ENCODE measurements around the gene DDX41.

Gene DDX41

DNA sequence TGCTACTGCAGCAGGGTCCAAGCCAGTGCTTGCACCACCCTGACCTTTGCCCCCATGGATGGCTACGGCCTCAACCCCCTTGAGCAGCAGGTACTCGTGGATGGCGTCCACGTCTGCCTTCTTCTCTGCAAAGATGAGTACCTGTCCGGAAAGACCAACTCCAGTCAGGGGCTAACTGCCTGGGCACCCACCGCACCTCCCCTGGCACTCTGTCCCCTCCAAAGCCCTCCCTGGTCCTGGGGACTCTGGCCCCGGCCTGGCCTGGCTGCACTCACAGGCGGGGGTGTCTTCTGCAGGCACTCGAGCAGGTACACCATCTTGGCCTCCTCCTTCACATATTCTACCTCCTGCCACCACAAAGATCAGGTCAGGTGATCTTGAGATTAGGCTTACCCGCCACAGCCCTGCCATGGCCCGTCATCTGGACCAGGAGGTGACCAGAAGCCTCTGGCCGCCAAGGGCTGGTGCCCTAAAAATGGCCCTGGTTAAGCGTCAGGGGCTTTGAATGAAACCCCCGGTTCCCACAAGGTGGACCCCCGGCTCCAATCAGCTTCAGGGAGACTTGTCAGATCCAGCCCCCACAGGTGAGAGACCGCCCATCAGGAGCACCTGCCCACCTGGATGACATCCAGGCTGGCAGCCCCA is 3.9 kb downstream of the DDX41 start:
- no peak for FAIRE-seq

DNA sequence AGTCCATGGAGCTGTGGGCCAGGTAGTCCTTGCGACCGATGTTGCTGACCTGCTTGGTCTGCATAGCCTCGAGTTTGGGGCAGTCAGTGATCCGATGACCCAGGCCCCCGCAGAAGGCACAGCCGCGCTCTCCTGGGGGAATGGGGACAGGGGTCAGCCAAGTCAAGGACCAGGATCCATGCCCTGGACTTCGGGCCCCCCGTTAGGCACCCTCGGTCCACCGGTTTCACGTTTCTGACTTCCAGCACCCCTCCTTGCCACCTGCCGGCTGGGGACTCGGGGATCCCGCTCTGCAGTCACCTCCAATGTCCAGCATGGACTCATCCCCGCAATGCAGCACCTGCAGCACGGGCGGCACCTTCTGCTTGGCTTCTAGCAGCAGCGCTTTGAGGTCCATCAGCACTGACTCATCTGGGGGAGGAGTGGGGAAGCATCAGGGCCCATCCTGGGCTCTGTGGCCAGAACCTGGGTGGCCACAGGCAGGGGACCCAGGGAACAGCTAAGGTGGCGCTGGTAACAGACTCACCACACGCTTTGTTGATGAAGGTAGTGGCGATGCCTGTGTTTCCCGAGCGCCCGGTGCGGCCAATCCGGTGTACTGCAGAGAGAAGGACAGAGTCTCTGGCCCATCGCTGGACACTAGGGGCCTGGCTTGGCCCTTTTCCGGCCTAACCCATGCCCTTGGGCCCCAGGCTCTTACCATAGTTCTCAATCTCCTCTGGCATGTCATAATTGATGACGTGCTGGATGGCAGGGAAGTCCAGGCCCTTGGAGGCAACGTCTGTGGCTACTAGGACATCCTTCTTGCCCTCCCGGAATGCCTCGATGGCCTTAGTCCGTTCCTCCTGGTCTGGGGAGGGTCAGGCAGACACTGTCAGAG is 4.7 kb downstream of the DDX41 start:
- no peak for FAIRE-seq

DNA sequence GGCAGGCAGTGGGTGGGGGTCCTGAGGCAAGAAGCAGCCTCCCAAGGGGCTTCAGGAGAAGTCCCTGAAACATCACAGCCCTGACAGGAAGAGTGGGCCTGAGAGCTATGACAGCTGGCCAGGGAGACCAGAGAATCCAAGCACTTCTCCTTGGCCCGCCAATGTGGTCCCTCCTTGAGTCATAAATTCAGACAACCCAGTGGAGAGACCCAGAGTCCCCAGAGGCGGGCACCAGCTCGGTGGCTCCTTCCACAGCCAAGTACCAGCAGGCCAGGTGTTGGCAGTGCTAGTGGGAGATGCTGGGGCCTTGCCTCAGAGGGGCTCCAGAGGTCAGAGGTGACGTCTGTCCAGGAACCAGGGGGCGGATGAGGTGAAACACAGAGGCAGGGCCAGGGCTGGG is 5.6 kb downstream of the DDX41 start:
- no peak for FAIRE-seq

DNA sequence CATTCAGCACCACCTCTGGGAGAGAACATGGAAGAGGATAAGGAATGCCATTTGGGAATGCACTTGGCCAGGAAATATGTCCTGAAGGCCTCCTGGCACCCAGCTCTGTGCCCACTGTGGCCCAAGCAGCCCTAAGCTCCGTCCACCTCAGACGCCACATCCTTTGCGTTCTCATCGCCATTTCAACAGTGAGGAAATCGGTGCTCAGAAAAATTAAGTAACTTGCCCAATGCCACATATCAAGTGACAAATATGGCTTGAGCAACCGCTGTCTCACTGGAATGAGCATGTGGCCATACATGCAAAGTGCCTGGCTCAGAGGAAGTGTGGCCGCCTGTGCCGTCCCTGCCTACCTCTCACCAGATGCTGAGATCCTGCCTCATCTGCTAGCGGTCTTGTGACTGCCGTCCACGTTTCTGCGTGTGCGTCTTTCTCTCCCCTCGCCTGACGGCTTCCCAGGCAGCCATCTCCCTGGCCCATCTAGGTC is 6.2 kb downstream of the DDX41 start:
- no peak for FAIRE-seq

DNA sequence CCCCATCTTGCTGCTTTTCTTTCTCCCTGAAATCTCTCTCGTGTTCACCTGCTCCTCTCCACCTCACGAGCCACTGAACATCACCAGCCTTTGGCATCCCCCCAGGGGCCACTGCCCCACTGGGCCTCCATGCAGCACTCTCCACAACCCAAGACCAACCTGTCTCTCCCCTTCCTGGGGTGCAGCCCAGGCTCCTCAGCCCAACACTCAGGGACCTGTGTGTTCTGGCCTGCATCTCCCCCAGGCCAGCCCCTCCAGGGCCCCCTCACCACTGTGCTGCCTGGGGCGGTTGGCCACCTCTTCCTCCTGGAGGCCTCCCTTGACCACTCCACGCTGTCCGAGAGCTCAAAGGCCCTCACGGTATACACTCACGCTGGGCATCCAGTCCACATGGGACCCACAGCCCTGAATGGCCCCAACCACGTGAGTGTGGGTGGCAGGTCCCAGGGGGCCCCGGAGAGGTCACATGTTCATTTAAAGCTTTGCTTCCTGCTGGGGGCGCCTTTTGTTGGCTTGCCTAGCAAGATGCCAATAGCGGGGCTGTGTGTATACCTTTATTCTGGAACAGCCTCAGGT is 6.7 kb downstream of the DDX41 start:
- FAIRE-seq = no peak

DNA sequence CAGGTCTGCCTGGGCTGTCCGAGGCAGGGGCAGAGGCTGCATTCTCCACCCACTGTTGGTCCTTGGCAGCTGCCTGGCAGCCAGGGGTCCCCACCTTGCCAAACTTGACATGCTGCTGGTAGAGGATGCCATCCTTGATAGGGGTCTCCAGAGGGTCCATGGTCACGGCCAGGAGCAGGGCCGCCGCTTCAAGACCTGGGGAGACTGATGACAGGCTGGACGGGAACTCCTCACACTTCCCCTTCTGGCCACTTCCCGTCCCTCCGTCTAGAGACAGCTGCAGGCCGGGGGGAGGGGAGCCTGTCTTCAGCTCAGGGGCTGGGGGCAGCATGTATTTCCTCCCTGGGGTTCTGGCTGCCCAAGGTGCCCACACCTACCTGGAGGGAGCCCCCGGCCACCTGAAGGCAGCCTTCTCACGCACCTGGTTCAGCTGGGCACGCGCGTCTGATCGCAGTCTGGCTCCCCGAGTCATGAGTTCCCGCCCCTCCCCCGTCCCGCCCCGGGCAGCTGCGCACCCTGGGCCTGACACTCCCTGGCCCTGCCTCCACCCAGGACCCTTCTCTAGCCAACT is 7.3 kb downstream of the DDX41 start, which contains the start of gene DOK3:
DOK3 (minus strand) TSS at position 446 of the 571 bp plus-strand sequence; CDS start at position 160, 286 bp downstream.
- no peak for FAIRE-seq

DNA sequence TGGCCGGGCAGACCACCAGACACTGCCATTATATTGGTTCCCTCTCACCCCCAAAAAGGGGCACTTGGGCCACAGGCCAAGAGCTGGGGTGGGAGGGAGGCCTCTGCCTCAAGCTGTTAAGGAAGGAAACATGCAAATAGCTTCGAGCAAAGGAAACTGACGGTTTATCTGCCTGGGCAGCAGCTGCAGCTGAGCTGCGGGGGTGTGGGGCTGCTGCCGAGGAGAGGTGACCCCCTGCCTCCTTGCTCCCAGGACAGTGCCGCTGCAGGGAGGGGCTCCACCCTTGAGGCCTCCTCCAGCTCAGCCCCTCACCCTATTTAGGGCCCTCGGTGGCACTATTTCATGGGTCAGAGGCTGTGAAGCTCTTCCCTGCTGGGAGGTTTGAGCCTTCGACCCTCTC is 7.9 kb downstream of the DDX41 start:
- FAIRE-seq = no peak

DNA sequence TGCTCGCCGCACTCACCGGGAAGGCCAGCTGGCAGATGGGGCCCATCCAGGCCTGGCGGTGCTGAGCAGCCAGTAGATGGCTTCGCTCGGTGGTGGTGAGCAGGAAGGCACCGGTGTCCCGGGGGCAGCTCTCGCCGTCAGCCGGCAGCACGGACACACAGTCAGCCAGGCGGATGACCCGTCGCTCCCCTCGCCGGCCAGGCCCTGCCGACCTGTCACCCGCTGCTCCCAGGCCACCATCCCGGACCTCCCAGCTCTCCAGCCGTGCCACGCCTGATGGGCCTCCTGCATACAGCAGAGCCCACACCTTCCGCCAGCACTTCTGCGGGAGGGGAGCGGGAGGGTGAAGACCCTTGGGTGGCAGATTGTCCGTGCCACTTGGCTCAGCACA is 8.5 kb downstream of the DDX41 start:
- no peak for FAIRE-seq

DNA sequence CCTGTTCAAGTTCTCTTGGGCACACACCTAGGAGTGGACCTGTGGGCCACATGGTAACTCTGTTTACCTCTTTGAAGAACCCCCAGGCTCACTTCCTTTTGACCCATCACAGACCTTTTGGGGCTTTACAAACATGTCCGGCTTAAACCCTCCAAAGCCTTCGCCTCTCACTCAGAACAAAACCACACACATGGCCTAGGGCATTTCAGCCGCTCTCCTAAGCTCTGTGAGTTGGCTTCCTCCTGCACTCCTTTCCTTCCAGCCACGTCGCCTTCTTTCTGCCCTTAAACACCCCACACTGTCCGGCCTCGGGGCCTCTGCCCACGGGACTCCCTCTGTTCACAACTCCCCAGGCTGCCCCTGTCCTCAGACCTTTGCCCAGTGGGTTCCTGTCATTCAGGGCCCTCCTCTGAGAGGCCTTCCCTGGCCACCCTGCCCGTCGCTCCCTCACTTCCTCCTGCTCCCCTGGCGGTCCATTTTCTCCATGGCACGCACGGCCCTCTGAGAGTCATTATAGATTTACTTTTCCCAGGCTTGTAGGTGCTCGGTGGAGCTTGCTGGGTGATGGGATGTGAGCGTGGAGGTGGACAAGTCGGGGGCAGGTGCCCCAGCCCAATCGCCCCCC is 9.1 kb downstream of the DDX41 start:
- FAIRE-seq = no peak

DNA sequence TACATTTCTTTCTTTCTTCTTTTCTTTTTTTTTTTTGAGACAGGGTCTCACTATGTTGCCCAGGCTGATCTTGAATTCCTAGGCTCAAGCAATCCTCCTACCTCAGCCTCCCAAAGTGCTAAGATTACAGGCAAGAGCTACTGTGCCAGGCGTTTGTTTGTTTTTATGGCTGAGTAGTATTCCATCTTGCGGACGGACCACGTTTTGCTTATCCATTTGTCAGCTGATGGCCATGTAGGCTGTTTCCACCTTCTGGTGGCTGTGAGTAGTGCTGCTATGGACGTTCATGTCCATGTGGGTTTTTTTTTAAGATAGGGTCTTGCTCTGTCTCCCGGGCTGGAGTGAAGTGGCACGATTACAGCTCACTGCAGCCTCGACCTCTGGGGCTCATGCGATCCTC is 9.6 kb downstream of the DDX41 start:
- no peak for FAIRE-seq

DNA sequence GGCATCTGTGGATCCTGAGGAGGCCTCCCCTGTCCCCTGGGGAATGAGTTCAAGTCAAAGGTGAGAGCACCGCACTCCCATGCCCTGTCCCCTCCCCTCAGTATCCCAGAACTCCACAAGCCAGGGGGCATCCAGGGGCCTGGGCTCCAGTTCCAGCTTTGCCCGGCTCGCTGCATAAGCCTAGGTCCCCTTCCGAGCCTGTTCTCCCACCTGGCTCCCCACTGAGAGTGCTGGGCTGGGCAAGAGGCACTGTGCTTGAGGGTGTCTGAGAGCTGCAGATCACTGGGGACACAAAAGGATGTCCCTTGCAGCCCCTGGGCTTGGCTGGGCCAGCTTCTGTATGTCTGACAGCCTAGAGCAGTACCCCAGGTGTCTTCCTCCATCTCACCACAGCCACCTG is 11.7 kb downstream of the DDX41 start:
- FAIRE-seq = no peak

DNA sequence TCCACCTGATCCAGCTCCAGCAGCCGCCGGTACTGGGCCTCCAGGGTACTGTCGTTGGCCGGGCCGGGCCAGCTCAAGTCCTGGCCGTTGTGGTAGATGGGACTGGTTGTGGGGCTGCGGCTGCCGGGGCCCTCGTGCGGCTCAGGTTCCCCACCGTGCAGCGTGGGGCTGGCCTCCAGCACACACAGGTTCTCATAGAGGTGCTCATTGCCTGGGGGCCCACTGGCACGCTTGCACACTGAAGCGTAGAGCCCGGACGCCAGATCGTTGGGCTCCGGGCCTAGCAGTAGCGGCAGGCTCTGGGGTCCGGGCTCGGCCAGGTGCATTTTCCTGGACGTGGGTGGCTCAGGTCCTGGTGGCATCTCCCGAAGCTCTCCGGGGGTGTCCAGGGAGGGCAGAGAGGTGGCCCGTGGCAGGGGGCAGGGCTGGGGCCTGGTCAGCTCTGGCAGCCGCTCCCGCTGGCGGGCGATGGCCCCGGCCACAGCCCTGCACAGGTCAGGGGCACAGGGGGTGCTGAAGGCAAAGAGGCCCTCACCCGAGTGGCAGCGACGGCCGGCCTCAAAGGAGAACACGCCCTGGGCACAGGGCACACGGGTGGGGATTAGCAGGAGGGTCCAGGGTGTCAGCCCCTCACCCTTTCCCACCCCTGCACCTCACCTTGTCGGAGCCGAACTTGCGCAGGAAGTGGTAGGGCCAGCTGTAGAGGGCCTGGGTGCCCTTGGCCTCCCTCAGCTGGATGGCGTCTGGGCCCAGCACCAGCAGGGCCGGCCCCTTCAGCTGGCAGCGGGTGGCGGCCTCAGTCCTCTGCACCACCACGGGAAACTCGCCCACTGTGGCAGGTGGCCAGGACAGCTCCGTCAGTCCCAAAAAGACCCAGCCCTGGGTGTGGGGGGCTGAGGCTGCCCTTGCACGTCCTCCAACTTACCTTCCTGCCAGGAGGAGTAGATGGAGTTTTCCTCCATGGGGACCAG is 12.4 kb downstream of the DDX41 start:
- FAIRE-seq = no peak

DNA sequence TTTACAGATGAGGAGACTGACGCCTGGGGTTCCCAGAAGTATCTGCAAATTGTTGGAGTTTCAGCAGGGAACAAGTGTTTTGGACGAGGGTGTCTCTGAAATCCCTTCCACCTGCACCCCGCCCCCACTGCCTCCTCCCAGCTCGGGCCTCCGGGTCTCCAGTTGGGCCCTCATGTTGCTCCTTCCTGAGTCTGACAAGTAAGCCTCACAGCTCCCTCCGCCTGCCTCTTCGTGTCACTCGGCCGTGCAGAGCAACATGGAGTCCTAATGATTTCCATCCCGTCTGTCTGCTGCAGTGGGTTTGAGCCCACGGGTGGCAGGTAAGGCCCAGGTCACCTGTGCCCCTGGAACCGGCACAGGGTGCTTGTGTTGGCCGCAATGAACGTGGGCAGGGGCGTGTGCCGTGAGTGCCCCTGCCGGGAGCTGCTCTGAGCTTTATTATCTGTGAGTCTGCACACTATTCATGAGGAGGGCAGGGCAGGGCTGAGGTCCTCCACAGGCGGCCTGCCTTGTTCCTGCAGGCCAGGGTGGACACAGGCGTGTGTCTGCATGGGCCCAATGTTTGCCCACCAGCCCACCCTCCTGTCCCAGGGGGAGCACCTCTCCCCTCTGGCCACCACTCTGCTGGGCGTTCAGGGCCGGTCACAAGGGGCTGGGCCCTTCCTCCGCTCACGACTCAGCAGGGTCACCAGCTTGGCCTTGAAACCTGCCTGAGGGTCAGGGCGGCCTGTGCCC is 13.2 kb downstream of the DDX41 start:
- no peak for FAIRE-seq

DNA sequence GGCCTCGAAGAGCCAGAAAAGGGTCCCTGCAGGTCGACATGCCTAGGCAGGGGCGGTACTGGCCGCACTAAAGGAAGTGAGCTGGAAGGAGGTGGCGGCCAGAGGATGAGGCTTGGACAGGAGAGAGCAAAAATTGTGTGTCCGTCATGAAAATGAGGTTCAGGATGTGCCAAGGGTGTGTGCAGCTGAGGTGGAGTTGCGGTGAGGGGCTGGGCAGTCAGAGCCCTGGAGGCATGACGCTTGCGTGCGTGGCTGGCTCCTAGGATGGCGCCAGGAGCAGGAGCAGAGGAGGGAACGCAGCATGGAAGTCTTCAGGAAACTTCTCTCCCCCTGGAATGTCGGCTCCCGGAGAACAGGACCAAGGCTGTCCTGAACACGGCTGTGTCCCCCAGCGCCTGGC is 13.9 kb downstream of the DDX41 start:
- no peak for FAIRE-seq

DNA sequence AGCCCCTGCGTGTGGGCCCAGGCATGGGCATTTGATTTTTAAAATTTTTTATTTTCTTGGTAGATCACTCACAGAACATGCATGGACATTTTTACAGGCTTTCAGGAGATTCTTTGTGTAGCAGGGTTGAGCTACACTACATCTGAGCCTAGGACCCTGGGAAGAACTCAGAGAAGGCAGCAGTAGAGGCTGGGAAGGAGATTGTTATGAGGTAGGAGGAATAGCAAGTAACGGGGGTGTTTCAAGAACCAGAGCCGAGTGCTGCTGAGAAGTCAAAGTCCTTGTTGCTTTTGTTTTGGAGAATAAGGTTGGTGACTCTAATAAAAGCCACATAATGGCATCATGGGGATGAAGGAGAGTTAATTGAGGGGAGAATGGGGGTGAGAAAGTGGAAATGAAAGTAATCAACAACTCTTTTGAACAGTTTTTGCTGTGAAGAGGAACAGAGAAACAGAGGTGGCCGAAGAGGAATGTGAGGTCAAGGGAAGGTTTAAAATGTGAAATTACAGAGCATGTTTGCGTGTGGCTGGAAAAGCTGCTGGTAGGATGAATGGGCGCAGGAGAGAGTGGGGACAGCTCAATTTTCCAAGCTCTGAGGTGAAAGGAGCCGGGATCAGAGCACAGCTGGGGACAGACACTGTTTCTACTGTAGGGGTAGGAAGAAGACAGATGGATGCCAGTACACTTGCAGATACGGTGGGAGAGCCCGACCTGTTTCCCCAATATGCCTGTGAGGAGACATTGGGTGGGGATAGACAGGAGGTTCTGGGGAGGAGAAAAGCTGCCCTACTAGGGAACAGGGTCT is 14.7 kb downstream of the DDX41 start:
- no peak for FAIRE-seq

DNA sequence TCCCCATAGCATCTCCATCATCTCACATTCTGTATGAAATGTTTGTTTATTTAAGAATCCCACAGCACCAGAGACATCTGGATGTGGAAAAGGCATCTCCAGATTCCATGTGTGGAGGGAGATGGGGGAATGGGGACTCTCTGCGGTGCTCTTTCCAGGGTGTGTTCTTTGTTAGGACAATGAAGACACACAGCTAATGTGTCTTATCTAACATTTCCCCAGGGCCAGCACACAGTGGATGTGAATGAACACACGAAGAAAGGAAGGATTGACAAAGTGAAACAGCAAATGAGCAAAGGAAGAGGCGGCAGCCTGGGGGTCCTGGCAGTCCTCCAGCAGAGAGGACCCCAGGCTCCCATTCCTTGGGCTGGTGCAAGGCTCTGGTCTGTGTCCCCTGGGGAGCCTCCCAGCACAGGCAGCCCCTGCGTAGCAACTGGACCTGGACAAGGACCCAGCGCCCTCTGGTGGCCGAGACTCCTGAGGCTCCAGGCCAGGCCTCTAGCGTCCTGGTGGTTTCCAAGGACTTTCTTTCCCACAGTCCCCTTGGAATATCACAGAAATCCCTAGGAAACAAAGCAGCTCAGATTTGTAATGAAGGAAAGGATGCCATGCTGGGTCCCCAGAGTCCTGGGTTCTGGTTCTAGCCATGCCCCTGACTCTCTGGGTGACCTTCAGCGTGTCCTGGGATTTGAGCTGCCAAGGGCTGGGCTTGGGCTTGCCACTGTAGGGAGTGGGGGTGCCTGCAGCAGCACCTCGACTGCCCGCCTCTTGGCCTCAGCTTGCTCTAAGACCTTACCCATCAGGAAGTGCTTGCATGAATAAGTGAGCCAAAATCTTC is 15.9 kb downstream of the DDX41 start:
- FAIRE-seq = no peak

DNA sequence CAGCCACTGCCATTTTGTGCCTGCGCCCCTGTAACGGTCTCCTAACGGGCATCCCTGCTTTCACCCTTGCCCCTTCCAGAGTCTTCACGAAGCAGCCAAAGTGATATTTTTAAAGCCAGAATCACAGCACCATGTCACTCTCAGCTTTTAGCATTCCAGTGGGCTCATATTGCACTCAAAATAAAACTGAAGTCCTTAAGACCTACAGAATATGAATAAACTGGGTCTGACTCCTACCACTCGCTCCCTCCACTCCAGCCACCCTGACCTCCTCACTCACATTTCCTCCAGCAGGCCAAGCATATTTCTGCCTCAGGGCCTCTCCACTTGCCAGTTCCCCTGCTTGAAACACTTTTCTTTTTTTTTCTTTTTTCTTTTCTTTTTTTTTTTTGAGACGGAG is 16.9 kb downstream of the DDX41 start:
- FAIRE-seq = no peak

DNA sequence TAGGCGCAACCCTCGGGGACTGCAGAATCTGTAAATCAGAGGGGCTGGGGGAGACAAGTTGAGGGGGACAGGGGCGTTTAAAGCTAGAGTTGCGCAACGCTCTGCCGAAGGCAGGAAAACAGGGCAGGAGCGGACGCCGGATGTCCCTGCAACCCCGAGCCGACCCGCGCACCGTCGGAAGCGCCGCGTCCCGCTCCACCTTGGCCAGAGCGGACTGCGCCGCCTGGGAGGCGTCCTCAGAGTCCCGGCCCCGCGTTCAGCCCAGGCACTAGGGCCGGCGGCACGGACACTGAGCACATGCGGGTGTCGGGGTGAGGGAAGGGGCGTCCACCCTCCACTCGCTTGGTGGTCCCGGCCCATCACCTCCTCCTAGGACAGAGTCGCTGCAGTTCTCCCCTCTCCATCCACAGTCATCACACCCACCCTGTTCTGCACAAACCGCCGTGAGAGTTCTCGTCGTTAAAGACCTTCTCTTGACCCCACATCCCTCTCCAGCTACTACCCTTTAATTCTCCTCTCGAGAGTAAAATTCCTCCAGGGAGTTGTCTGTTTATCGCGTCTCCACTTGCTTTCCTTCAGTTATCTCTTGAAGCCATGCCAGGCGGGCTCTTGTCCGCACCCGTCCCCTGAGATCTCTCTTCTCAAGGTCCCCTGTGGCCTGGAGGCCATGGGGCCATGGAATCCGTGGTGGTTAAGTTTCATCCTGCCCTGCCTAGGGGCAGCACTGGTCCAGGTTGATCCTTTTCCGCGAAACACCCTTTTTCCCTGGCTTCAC is 18.6 kb downstream of the DDX41 start:
- no peak for FAIRE-seq
